Measurements from ENCODE around the gene HMX1.

HMX1 gene

GRCh38 chr4:8893227-8893623 is 21.6 kb upstream of the HMX1 start:
- DNase-seq (ENCODE audit: low read depth in 3 of 3, low spot score in 1 of 3): no peak

- DNase-seq (ENCODE audit: low read depth in 3 of 3, low spot score in 1 of 3): no peak
Observed at GRCh38 chr4:8892556-8893226, 21.1 kb upstream of the HMX1 start.

- DNase-seq (ENCODE audit: low read depth in 3 of 3, low spot score in 1 of 3): no peak
Observed at GRCh38 chr4:8891646-8892555, 20.3 kb upstream of the HMX1 start.

GRCh38 chr4:8891255-8891645 is 19.6 kb upstream of the HMX1 start:
- no peak for DNase-seq (ENCODE audit: low read depth in 3 of 3, low spot score in 1 of 3)

- DNase-seq (ENCODE audit: low read depth in 3 of 3, low spot score in 1 of 3): no peak
Observed at GRCh38 chr4:8888856-8889255, 17.2 kb upstream of the HMX1 start.

GRCh38 chr4:8886612-8887406 is 15.2 kb upstream of the HMX1 start:
- no peak for DNase-seq (ENCODE audit: low read depth in 3 of 3, low spot score in 1 of 3)

- no peak for DNase-seq (ENCODE audit: low read depth in 3 of 3, low spot score in 1 of 3)
Observed at GRCh38 chr4:8882239-8882638, 10.6 kb upstream of the HMX1 start.

GRCh38 chr4:8880851-8881250 is 9.2 kb upstream of the HMX1 start:
- no peak for DNase-seq (ENCODE audit: low read depth in 3 of 3, low spot score in 1 of 3)

- no peak for DNase-seq (ENCODE audit: low read depth in 3 of 3, low spot score in 1 of 3)
Observed at GRCh38 chr4:8879574-8879973, 7.9 kb upstream of the HMX1 start.

- no peak for DNase-seq (ENCODE audit: low read depth in 3 of 3, low spot score in 1 of 3)
Observed at GRCh38 chr4:8878421-8878820, 6.8 kb upstream of the HMX1 start.

GRCh38 chr4:8877780-8878040 is 6.1 kb upstream of the HMX1 start:
- no peak for DNase-seq (ENCODE audit: low read depth in 3 of 3, low spot score in 1 of 3)

GRCh38 chr4:8876982-8877779 is 5.5 kb upstream of the HMX1 start:
- DNase-seq (ENCODE audit: low read depth in 3 of 3, low spot score in 1 of 3): no peak

- no peak for DNase-seq (ENCODE audit: low read depth in 3 of 3, low spot score in 1 of 3)
Observed at GRCh38 chr4:8874896-8875680, 3.4 kb upstream of the HMX1 start.

GRCh38 chr4:8874003-8874895 is 2.6 kb upstream of the HMX1 start:
- no peak for DNase-seq (ENCODE audit: low read depth in 3 of 3, low spot score in 1 of 3)

GRCh38 chr4:8872402-8873291 is 1.0 kb upstream of the HMX1 start:
- DNase-seq (ENCODE audit: low read depth in 3 of 3, low spot score in 1 of 3): no peak

- DNase-seq (ENCODE audit: low read depth in 3 of 3, low spot score in 1 of 3): no peak
Observed at GRCh38 chr4:8870647-8871416, 807 bp downstream of the HMX1 start.

- DNase-seq (ENCODE audit: low read depth in 3 of 3, low spot score in 1 of 3): no peak
Observed at GRCh38 chr4:8869898-8870646, 1.6 kb downstream of the HMX1 start.

Measured in stimulated activated CD4-positive, alpha-beta T cell treated with anti-CD3 and anti-CD28 coated beads, TNF-alpha, amount 100 ng/mL, for 1 hour (primary cell).